AML-193 (cell line): ENCODE measurements around the gene MESD.

Experiments used
- DNase-seq, 2 experiments: peaks; one replicate each; lab custom pipeline; 2025; lab: John Stamatoyannopoulos, UW

MESD gene

DNA sequence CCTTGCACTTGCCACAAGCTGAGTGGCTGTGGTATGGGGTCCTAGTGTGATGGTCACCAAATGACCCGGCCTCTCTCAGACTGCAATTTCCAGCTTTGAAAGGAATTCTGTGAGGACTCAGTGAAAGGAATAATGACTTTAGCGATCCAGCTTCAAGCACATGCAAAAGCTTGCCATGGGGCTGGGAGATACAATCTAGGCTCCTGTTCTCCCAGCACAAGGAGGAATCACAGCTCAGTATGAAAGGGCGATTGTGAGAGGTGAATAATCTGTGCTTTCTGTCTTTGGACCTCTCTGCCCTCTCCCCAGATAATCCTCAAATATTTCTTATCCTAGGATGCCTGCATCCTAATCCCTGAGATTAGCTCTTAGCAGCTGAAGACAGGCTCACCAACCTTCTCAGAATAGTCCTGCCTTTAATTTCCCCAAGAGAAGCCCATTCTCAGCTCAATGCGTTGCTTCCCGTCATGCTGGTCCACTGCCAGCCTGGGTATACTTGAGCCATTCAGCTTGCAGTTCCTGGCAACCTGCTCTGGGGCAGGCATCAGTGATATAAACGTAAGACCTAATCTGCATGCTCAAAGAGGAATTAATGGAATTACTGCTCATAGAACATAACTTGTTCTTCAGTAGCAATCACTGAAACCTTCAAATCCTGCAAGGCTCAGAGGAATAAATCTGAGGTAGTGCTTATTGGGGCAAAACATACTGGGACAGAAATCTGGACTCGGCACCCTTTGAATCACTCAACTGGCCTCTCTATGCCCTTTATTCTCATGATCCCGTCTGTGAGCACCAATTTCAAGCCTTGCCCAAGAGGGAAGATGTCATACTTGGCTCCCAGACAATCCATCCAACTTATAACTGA lies 26.2 kb upstream of the MESD start:
- DNase-seq: no peak

DNA sequence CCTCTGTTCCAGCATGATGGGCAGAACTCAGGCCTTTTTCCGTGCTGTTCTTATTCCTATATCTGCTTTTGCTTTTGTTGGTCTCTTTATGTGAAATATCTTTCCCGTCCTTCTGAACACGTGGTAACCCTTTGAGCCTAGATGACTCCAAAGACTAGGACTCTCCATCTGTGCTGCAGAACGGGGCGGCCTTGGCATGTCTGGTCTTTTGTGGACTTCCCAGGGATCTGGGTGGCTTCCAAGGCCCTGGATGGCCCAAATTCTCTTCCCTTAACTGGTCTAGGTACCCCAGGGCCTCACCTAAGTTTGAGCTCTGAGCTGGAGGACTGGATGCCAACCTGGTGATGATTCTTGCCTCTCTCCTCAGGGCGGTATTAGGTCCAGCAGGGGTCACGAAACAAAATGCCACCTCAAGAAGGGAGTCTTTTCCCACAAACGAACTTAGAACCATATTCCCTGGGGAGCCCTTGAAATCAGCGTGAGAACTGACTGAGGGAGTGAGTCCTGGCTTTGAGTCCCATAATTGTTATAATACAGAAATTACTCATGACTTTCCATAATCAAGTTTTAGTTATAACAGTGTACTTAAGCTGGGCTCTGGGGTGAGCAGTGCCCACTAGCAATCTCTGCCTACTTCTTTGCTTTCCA lies 25.0 kb upstream of the MESD start:
- DNase-seq: no peak

DNA sequence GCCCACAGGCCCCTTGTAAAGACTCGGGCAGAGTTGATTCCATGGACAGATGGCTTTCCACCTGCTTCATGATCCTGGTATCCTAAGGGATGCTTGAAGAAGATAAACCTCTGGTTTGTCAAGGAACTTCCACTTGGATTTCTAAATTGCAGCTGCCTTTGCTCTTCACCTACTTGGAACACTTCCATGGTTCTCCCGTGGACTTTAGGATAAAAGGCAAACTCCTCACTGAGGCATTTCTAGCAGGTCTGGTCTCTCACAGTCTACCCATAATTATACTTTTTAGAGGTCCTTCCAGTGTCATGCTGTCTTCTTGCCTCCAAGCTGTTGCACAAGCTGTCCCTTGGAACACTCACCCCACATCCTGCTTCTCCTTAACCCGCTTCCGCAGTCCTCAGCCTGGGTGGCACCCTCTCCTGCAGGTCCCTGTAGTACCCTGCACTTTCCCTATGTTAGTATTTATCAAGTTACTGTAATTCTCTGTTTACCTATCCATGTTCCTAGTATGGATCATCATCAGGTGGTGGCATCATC lies 23.8 kb upstream of the MESD start:
- no peak for DNase-seq

DNA sequence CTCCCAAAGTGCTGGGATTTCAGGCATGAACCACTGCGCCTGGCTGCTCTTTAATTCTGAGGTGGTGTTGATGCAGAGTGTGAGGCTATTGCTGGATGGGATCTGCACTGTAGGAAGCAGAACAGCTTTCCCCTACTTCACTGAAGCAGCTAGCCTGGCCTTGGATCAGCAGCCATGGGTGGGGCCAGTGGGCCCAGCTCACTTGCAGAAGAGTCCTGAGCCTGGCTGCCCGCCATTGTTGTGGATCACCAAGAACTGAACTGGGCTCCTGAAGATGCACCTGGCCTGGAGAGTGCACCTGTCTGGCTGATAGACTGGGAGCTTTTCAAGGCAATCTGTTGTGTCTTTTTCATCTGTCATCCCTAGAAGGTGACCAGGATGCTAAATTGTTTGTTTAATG lies 23.0 kb upstream of the MESD start:
- no peak for DNase-seq

DNA sequence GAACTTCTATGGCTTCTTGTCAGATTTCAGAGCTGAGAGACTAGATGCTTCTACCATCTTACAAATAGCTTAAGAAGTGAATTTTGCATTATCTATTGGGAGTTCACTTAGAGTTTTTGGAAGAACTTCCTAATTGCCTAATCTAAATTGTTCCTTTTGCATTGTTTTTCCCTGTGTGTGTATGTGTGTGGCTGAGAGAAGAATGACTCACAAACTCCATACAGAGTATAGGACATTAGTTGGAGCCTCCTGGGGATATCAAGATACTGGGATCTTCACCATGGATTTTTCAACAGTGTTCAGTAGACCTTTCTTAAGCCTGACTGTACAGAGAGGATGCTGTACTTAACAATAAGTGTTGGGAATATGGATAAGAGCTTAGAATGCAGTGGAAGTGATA lies 22.0 kb upstream of the MESD start:
- DNase-seq: no peak

DNA sequence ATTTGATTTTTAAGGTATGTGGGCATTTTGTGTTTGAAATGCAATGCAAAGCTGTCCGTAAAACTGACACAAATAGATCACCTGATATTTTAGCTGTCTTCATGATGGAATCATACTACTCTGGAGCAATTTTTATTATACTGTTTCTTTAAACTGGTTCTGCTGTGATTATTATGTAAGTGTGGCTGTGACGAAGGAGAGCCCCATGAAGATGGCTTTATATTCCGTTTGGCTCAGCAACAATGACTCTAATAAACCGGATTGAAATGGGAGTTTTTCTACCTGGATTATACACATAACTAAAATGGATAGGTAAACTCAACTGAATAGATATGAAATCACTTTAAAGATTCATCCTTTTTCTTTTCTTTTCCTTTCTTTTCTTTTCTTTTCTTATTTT lies 20.5 kb upstream of the MESD start:
- no peak for DNase-seq

DNA sequence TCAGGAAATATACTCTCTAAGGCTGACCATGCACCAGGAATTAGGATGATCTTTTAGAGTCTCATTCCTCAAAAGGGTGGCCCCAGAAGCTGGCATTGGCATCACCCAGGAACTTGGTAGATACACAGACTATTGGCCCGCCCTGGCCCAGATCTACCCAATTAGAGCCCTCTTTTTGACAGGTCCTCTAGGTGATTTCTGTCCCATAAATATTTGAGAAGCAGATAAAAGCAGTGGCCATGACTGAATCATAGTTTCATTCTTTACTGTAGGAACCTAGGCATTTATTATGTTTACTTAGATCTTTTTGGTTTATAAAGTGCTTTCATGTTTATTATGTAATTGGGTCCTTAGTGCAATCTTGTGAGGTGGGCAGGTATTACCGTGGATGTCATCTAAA lies 18.7 kb upstream of the MESD start:
- DNase-seq: no peak

DNA sequence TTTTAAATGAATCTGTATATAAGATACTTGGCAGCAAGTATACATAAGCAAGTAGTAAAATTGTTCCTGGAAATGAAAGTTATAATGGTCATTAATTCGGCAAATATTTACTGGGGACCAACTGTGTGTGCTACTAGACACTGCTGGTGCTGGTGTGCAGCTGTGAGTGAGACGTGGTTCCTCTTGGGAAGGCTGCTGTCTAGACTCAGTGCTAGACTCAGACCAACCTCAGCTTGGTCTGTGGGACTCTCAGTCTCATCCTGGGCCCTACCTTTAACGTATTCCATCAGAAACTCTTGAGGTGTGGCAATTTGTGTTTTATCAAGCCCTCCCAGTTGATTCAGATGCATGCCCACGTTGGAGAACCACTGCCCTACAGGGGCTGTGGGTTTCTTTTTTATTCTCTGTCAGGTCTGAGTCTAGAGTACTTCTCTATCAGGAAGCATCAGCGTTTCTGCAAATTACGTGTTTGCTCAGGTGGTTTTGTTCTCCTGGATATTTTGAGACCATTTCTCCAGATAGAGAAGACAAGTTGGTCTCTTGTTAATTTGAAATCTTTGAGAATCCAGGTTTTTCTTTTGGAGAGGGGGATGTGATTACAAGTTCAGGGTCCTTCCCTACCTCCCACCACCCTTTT lies 17.9 kb upstream of the MESD start:
- DNase-seq: no peak

DNA sequence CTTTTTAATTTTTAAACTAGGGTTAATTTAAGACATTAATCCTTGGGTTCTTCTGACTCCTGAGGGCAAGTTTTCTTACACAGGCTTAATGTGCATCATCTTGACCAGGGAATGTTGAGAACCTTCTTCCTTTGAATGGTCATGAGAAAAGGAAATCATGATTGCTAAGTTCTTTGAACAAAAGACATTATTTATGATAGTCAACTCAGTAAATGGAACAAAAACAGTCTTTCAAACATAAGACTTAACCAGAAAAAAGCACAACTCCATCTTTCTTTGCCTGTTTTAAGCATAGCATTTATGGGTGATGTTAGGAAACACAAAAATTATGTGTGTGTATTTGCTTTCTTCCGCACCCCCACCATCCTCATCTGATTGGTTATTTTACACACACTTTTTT lies 16.5 kb upstream of the MESD start:
- DNase-seq: no peak

DNA sequence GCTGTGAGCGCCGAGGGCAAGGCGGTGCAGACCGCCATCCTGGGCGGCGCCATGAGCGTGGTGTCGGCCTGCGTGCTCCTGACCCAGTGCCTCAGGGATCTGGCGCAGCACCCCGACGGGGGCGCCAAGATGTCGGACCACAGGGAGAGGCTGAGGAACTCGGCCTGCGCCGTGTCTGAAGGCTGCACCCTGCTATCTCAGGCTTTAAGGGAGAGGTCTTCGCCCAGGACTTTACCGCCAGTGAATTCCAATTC lies 13.4 kb upstream of the MESD start:
- DNase-seq: no peak

DNA sequence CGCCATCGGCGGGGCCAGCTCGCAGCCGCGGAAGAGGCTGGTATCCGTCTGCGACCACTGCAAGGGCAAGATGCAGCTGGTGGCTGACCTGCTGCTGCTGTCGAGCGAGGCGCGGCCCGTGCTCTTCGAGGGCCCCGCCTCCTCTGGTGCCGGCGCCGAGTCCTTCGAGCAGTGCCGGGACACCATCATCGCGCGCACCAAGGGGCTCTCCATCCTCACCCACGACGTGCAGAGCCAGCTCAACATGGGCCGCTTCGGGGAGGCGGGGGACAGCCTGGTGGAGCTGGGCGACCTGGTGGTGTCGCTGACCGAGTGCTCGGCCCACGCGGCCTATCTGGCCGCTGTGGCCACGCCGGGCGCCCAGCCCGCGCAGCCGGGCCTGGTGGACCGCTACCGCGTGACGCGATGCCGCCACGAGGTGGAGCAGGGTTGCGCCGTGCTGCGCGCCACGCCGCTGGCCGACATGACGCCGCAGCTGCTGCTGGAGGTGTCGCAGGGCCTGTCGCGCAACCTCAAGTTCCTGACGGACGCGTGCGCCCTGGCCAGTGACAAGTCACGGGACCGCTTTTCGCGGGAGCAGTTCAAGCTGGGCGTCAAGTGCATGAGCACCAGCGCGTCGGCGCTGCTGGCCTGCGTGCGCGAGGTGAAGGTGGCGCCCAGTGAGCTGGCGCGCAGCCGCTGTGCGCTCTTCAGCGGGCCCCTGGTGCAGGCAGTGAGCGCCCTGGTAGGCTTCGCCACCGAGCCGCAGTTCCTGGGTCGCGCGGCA lies 12.9 kb upstream of the MESD start:
- peak; percentile 33 to 54 for DNase-seq

DNA sequence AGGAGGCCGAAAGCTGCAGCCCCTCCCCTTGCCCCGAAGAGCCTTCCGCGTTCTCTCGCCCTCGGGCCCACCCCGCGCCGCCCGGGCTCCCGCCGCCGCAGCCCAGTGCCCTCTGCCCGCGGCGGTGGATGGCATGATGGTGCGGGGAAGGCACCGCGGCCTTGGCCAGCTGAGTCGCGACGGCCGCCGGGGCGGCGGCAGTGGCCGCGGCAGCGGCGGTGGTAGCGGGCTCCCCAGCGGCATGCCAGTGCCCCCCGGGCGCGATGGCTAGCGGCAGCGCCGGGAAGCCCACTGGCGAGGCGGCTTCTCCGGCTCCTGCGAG lies 12.4 kb upstream of the MESD start:
- peak in 1 of 2 experiments; percentile 15 for DNase-seq

DNA sequence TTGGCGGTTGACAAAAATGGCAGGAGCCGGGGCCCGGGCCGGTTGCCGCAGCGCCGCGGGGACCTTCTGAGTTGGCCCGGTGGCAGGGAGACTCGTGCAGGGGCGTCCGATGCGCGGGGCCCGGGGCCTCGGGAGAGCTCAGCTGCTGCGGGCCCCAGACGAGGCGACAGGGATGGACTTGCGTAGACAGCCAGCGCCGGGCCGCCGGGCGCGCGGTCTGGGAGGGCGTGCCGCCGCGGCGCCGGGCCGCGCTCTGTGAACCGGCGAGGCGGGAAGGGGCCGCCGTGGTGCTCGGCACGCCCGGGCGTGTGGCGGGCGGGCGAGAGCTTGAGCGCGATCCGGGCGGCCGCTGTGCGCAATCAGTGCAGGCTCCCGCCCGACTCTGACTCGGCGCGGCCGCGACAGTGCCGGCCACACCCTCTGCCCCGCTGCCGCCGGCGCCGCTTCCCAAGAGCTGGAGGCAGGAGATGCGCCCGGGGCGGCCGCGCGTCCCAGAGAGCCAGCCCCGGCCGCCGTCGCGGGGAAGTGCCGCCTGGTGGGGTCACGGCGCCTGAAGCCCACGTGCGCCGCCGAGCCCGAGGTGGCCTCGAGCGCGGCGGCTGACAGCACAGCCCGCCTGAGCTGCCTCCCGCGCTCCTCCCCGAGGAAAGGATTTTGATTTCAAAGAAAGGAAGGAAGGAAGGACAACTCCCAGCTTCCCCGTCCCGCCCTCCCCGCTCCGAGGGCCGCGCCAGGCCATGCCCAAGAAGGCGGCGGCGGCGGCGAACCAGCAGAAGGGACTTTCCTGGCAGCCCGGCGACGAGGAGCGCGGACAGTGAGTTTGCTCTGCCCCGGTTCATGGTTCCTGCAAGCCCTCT lies 11.8 kb upstream of the MESD start:
- DNase-seq: peak in 1 of 2 experiments; percentile 34

DNA sequence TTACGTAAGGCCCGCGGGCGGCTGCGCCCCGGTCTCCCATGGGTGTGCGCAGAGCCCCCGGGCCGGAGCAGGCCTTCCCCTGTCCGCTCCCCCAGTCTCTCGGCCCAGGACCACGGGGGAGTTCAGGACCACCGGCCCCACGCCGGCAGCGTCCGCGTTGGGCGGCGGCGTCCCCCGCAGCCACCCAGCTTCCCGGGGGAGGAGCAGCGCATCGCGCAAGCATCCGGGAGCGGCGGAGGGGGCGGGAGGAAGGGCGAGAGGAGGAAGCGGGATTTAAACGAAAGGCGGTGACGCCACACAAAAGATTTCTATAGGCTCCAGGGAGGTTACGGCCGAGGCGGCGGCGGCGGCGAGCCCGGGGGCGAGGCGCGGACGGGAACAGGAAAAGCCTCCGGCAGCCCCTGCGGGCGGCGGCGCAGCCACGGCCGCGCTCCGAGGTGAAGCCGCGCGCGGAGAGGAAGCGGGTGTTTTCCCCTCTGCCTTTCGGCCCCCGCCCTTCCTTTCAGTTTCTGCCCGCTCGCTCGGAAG lies 11.1 kb upstream of the MESD start, which contains the start of gene TLNRD1:
TSS of gene TLNRD1 (plus strand) at position 300 of the 528 bp plus-strand sequence. CDS start 1,349 bp downstream, outside the sequence.
- DNase-seq: peak; percentile 81 to 85

DNA sequence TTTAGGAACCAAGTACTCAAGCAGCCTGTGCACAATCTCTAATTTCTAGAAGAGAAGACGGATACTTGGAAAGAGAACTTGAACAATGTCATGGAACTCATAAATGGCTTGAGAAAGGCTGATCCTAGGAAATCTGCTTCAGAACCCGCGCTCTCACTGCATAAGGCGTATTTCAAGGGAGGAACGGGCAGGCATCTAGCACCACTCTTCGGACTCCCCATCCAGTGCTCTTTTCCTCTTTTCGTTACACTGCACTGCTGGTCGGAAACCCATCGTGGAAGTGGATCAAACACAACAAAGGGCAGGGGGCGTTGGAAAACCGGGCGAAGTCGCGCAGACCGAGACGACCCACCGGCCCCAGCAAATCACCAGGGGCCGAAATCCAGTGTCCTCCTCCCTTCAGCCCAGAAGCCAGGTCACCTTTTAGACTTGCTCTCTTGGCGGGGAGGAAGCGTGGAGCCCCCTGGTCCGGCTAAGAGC lies 10.6 kb upstream of the MESD start:
- peak in 1 of 2 experiments; percentile 11 for DNase-seq

DNA sequence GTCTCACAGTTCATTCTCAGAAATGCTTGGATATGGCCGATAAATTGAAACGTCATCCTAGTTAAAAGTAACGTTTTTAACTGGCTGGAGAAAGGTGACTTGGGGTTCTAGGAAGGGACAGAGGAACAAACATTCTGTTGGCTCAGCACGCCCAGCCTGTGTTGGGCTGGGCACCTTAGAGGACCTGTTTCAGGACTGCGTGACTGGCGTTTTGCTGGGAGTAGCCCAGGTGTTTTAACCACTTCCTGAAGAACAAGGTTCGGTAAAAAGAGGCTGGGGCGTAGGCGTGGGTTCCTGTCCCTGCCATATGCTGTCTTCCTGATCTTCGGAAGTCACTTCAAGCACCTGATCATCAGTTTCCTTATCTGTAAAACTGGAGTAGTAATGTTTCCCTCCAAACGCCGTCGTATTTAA lies 10.0 kb upstream of the MESD start:
- peak; percentile 38 to 43 for DNase-seq

DNA sequence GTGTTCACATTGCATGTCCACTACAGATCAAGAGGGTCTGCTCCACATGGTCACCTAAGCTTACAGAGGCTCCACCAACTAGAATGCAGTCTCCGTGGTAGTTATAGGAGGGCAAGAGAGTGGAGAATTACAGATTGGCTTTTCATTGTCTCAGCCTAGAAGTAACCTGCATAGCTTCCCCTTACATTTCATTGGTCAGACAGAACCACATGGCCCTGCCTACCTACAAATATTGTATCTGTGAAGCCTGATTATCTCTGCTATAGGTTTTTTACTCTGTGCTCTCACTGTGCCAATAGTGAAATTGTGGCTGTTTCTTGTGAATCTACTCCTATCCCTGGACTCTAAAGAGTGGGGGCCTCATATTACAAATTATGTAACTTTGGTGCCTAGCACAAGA lies 8.6 kb upstream of the MESD start:
- DNase-seq: no peak

DNA sequence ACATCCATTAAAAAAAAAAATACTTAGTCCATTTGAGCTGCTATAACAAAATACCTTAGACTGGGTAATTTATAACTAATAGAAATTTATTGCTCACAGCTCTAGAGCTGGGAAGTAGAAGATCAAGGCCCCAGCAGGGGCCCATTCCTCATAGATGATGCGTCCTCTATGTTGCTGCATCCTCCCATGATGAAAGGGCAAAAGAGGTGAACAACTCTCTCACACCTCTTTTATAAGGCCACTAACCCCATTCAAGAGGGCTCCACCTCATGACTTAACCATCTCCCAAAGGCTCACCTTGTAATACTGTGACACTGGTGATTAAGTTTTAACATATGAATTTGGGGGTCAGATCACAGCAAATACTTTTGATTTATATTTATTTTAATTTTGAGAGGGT lies 8.1 kb upstream of the MESD start:
- no peak for DNase-seq

DNA sequence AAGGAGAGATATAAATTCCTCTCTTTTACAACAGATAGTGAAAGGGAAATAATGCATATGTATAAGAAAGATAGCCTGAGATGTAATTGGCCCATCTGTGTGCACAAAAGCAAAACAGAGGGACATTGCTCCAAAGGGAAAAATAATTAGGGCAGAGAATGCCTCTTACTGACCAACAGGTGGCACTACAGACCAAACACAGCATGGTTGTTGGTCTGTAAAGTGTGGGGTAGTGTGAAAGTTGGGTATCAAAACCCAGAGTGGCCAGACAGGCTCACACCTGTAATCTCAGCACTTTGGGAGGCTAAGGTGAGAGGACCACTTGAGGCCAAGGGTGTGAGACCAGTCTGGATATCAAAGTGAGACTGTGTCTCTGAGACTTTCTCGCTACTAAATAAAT lies 6.6 kb upstream of the MESD start:
- peak; percentile 30 to 50 for DNase-seq

DNA sequence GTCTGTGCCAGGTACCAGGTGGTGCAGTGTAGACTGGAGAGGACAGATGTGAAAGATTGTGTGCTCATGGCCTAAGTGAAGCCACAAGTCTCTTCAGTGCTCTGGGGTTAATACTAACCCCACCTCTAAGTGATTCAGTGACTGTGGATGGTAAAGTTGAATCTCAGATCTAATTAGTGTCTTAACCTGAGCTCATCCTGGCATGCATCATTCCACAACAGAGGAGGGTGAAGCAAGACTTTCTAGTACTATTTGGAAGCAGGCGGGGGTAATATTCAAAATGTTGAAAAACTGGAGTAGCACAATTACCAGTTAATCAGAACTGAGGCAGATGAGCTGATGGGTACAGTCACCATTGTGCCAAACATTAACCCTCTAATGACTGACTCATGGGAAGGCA lies 2.8 kb upstream of the MESD start:
- no peak for DNase-seq

DNA sequence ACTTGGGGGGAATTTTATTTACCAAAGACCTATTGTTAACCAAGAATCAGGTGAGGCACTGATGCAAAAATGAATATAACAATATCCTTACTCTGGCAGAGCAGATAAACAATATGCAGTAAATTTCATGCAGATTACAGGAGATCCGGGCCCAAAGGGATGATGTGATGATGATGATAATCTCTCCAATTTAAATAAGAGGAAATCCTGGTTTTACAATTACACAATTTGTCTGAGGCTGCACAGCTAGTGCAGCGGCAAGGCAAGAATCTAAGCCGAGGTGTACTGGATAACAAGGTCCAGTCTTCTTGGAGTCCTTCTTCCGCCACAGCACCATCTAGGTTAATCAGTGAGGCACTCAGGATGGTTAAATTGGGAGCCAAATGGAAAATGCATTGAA lies 2.4 kb upstream of the MESD start:
- peak; percentile 11 to 24 for DNase-seq
